Measurements from ENCODE around the gene NR3C2. TPM values are rescaled to one million over a fixed set of nuclear protein-coding genes. Genes with fewer than 3 reads are reported as not detected.

Gene NR3C2
- total and polyA plus RNA-seq, 12 donors, result 2.2 to 28.6 (median 23.3) TPM

DNA sequence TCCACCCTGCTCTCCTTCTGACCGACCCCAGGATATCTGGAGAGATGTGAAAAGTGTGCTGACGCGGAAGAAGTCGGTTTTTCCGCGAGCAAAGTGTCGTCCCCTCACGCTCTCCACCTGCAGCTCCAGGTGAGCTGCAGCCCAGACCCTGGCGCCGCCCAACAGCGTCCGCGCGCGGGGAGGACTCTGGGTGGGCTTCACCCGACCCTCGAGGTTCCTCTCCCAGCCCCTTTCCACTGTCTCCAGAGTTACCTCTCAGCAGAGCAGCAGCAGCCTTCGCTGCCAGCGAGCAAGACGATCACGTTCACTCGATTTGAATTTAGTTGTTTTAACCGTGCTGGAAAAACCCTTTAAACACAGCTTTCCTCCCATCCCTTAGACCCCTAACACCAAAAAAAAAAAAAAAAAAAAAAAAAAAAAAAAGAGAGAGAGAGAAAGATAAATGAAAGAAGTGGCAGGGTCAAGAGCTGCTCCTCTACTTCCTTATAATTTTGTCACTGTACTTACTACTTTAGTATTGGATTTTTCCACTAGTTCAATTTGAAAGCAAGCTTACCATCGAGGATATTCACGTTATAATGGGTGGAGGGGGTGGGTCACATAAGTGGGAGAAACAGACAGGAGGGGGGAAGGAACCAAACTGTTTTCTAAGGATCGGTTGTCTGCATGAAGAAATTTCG lies 758 bp upstream of the NR3C2 start:
- peak in 3 of 8 donors; percentile 2 to 15 (median 8) for ATAC-seq
- Histone ChIP-seq H3K4me1 (peaks cover 2 to 56% (median 46%) of the 10 kb centered on the region in 9 donors), H3K9me3 (no peaks in the 10 kb centered on the region), H3K27ac (peak overlapping the region; percentile 73 to 98 (median 92)), H3K36me3 (no peaks in the 10 kb centered on the region), H3K4me3 (peak overlapping the region; percentile 62 to 97 (median 86)), H3K27me3 (peaks cover 0 to 76% (median 0%) of the 10 kb centered on the region in 7 donors)
- TF ChIP-seq, protein P1, sequence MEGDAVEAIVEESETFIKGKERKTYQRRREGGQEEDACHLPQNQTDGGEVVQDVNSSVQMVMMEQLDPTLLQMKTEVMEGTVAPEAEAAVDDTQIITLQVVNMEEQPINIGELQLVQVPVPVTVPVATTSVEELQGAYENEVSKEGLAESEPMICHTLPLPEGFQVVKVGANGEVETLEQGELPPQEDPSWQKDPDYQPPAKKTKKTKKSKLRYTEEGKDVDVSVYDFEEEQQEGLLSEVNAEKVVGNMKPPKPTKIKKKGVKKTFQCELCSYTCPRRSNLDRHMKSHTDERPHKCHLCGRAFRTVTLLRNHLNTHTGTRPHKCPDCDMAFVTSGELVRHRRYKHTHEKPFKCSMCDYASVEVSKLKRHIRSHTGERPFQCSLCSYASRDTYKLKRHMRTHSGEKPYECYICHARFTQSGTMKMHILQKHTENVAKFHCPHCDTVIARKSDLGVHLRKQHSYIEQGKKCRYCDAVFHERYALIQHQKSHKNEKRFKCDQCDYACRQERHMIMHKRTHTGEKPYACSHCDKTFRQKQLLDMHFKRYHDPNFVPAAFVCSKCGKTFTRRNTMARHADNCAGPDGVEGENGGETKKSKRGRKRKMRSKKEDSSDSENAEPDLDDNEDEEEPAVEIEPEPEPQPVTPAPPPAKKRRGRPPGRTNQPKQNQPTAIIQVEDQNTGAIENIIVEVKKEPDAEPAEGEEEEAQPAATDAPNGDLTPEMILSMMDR (IDR thresholded peaks at IDR 0.05), result no peak
- peak; percentile 28 to 45 for DNase-seq
- 0 to 1% methylated on average over 27 of the region's 27 CpGs for WGBS, 2 donors
- intact Hi-C loops (cut with DNase I), result loop anchor here in 7 of 10 donors (5.0 to 10.0 kb wide), 9 partner anchors 66 to 582 kb away; no protein-coding TSS in a partner anchor

DNA sequence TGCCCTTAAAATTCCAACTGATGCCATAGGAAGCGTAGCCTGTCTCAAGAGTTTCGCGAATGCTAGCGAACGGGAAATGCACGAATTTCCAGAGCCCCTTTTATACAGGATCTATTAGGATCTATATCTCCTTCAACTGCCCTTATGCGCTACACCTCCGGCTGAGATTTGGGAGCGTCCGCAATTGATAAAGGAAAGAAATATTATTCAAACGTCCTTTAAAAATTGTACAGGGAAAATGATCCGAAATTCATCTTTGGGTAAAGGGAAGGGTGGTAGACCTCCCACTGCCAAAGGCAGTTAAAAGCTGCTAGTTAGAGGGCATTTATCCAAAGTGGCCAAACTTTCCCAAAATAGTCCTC lies 609 bp downstream of the NR3C2 start:
- intact Hi-C loops (cut with DNase I), result loop anchor here in 7 of 10 donors (5.0 to 10.0 kb wide), 9 partner anchors 64 to 583 kb away; no protein-coding TSS in a partner anchor

DNA sequence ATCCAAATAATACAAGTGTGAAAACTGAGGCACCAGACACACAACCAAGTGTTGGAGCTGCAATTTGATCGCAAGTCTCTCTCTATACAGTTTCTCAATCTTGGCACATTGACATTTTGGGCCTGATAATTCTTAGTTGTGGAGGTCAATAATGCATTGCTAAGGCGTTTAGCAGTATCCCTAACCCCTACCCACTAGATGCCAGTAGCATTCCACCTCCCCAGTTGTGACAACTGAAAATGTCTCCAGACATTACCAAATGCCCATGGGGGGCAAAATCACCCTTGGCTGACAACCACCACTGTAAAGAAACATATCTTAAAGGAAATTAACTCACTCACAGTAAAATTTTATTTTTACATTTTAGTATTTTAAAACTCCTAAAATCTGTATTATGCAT lies 4.2 kb downstream of the NR3C2 start:
- Histone ChIP-seq H3K27me3 (peaks cover 0 to 33% (median 0%) of the 10 kb centered on the region in 7 donors), H3K36me3 (peaks cover 0 to 8% (median 0%) of the 10 kb centered on the region in 9 donors), H3K9me3 (no peaks in the 10 kb centered on the region), H3K4me3 (no peak overlapping the region), H3K27ac (no peak overlapping the region), H3K4me1 (peaks cover 0 to 81% (median 61%) of the 10 kb centered on the region in 9 donors)
- TF ChIP-seq, protein P1 (IDR thresholded peaks at IDR 0.05), result no peak
- no peak for ATAC-seq
- intact Hi-C loops (cut with DNase I), result no loop called here
- WGBS, 2 donors, result 90 to 92% methylated on average over 2 of the region's 2 CpGs
- DNase-seq, result no peak

More for the DNA sequence above, 609 bp downstream of the NR3C2 start:
- Histone ChIP-seq H3K27me3 (peaks cover 0 to 69% (median 0%) of the 10 kb centered on the region in 7 donors), H3K4me1 (peaks cover 0 to 54% (median 38%) of the 10 kb centered on the region in 9 donors), H3K36me3 (no peaks in the 10 kb centered on the region), H3K9me3 (no peaks in the 10 kb centered on the region), H3K27ac (peak overlapping the region in 9 of 10 donors; percentile 84 to 98 (median 93)), H3K4me3 (peak overlapping the region; percentile 62 to 97 (median 89))
- TF ChIP-seq, protein P1 (IDR thresholded peaks at IDR 0.05), result no peak
- WGBS, 2 donors, result 0 to 1% methylated on average over 12 of the region's 12 CpGs
- ATAC-seq (no peak), DNase-seq (no peak)

DNA sequence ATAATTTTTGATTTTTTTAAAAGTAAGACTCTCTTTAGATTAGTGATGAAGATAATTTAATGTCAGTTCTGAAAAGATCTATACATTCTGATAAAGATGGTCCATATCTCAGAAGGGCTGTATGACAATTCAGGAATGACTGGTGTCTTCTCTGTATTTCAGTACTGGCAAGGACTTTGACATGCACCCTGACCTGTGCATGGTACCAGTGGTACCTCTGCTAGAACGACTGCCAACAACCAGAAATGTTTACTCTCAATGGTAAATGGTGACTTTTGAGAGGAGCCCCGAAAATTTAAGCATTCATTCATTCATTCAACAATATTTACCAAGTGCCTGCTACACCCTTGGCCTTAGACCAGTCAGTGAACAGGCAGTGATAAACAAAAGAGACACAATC lies 4.8 kb downstream of the NR3C2 start:
- TF ChIP-seq, protein P1 (IDR thresholded peaks at IDR 0.05), result no peak
- H3K9me3 ChIP-seq, result no peaks in the 10 kb centered on the region
- H3K27me3 ChIP-seq, result peaks cover 0 to 29% (median 0%) of the 10 kb centered on the region in 7 donors
- H3K4me1 ChIP-seq, result peaks cover 0 to 87% (median 62%) of the 10 kb centered on the region in 9 donors
- no peak for ATAC-seq
- no peak overlapping the region for H3K4me3 ChIP-seq
- no peak for DNase-seq
- H3K27ac ChIP-seq, result peak overlapping the region in 1 of 10 donors; percentile 73
- intact Hi-C loops (cut with DNase I), result no loop called here
- 74 to 79% methylated on average over 2 of the region's 2 CpGs for WGBS, 2 donors
- H3K36me3 ChIP-seq, result peaks cover 0 to 8% (median 0%) of the 10 kb centered on the region in 9 donors

Data from heart right ventricle (tissue), 16 donors.